ENCODE measurements around the gene SWSAP1. TPM values are rescaled to one million over a fixed set of nuclear protein-coding genes. Genes with fewer than 3 reads are reported as not detected.

SWSAP1 gene
- total and polyA plus RNA-seq, 2 experiments from 2014 or later: 2.1 to 6.1 TPM

GRCh38 chr19:11342429-11342828, 32.0 kb upstream of the SWSAP1 start:
- no peak for TF ChIP-seq POLR2AphosphoS5 (IDR thresholded peaks at IDR 0.05; ENCODE audit: low read depth)
- TF ChIP-seq, protein P1, sequence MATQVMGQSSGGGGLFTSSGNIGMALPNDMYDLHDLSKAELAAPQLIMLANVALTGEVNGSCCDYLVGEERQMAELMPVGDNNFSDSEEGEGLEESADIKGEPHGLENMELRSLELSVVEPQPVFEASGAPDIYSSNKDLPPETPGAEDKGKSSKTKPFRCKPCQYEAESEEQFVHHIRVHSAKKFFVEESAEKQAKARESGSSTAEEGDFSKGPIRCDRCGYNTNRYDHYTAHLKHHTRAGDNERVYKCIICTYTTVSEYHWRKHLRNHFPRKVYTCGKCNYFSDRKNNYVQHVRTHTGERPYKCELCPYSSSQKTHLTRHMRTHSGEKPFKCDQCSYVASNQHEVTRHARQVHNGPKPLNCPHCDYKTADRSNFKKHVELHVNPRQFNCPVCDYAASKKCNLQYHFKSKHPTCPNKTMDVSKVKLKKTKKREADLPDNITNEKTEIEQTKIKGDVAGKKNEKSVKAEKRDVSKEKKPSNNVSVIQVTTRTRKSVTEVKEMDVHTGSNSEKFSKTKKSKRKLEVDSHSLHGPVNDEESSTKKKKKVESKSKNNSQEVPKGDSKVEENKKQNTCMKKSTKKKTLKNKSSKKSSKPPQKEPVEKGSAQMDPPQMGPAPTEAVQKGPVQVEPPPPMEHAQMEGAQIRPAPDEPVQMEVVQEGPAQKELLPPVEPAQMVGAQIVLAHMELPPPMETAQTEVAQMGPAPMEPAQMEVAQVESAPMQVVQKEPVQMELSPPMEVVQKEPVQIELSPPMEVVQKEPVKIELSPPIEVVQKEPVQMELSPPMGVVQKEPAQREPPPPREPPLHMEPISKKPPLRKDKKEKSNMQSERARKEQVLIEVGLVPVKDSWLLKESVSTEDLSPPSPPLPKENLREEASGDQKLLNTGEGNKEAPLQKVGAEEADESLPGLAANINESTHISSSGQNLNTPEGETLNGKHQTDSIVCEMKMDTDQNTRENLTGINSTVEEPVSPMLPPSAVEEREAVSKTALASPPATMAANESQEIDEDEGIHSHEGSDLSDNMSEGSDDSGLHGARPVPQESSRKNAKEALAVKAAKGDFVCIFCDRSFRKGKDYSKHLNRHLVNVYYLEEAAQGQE (IDR thresholded peaks at IDR 0.05; ENCODE audit: unreplicated experiment): no peak
- TF ChIP-seq, protein P2, sequence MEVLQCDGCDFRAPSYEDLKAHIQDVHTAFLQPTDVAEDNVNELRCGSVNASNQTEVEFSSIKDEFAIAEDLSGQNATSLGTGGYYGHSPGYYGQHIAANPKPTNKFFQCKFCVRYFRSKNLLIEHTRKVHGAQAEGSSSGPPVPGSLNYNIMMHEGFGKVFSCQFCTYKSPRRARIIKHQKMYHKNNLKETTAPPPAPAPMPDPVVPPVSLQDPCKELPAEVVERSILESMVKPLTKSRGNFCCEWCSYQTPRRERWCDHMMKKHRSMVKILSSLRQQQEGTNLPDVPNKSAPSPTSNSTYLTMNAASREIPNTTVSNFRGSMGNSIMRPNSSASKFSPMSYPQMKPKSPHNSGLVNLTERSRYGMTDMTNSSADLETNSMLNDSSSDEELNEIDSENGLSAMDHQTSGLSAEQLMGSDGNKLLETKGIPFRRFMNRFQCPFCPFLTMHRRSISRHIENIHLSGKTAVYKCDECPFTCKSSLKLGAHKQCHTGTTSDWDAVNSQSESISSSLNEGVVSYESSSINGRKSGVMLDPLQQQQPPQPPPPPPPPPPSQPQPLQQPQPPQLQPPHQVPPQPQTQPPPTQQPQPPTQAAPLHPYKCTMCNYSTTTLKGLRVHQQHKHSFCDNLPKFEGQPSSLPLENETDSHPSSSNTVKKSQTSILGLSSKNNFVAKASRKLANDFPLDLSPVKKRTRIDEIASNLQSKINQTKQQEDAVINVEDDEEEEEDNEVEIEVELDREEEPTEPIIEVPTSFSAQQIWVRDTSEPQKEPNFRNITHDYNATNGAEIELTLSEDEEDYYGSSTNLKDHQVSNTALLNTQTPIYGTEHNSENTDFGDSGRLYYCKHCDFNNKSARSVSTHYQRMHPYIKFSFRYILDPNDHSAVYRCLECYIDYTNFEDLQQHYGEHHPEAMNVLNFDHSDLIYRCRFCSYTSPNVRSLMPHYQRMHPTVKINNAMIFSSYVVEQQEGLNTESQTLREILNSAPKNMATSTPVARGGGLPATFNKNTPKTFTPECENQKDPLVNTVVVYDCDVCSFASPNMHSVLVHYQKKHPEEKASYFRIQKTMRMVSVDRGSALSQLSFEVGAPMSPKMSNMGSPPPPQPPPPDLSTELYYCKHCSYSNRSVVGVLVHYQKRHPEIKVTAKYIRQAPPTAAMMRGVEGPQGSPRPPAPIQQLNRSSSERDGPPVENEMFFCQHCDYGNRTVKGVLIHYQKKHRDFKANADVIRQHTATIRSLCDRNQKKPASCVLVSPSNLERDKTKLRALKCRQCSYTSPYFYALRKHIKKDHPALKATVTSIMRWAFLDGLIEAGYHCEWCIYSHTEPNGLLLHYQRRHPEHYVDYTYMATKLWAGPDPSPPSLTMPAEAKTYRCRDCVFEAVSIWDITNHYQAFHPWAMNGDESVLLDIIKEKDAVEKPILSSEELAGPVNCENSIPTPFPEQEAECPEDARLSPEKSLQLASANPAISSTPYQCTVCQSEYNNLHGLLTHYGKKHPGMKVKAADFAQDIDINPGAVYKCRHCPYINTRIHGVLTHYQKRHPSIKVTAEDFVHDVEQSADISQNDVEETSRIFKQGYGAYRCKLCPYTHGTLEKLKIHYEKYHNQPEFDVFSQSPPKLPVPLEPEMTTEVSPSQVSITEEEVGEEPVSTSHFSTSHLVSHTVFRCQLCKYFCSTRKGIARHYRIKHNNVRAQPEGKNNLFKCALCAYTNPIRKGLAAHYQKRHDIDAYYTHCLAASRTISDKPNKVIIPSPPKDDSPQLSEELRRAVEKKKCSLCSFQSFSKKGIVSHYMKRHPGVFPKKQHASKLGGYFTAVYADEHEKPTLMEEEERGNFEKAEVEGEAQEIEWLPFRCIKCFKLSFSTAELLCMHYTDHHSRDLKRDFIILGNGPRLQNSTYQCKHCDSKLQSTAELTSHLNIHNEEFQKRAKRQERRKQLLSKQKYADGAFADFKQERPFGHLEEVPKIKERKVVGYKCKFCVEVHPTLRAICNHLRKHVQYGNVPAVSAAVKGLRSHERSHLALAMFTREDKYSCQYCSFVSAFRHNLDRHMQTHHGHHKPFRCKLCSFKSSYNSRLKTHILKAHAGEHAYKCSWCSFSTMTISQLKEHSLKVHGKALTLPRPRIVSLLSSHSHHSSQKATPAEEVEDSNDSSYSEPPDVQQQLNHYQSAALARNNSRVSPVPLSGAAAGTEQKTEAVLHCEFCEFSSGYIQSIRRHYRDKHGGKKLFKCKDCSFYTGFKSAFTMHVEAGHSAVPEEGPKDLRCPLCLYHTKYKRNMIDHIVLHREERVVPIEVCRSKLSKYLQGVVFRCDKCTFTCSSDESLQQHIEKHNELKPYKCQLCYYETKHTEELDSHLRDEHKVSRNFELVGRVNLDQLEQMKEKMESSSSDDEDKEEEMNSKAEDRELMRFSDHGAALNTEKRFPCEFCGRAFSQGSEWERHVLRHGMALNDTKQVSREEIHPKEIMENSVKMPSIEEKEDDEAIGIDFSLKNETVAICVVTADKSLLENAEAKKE (CRISPR knock-in tag; IDR thresholded peaks at IDR 0.05): no peak
- TF ChIP-seq, protein P3, sequence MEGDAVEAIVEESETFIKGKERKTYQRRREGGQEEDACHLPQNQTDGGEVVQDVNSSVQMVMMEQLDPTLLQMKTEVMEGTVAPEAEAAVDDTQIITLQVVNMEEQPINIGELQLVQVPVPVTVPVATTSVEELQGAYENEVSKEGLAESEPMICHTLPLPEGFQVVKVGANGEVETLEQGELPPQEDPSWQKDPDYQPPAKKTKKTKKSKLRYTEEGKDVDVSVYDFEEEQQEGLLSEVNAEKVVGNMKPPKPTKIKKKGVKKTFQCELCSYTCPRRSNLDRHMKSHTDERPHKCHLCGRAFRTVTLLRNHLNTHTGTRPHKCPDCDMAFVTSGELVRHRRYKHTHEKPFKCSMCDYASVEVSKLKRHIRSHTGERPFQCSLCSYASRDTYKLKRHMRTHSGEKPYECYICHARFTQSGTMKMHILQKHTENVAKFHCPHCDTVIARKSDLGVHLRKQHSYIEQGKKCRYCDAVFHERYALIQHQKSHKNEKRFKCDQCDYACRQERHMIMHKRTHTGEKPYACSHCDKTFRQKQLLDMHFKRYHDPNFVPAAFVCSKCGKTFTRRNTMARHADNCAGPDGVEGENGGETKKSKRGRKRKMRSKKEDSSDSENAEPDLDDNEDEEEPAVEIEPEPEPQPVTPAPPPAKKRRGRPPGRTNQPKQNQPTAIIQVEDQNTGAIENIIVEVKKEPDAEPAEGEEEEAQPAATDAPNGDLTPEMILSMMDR (conservative IDR thresholded peaks at IDR 0.05; ENCODE audit: low read depth in 2 of 2): no peak
- TF ChIP-seq NANOG (IDR thresholded peaks at IDR 0.05; ENCODE audit: borderline replicate concordance): no peak
- no peak for TF ChIP-seq STAT1 (IDR thresholded peaks at IDR 0.05; ENCODE audit: unreplicated experiment)
- TF ChIP-seq EZH2phosphoT487 (IDR thresholded peaks at IDR 0.05; ENCODE audit: unreplicated experiment): no peak
- TF ChIP-seq CREB1 (CRISPR knock-in tag; IDR thresholded peaks at IDR 0.05; ENCODE audit: low read depth): no peak
- TF ChIP-seq, protein P4, sequence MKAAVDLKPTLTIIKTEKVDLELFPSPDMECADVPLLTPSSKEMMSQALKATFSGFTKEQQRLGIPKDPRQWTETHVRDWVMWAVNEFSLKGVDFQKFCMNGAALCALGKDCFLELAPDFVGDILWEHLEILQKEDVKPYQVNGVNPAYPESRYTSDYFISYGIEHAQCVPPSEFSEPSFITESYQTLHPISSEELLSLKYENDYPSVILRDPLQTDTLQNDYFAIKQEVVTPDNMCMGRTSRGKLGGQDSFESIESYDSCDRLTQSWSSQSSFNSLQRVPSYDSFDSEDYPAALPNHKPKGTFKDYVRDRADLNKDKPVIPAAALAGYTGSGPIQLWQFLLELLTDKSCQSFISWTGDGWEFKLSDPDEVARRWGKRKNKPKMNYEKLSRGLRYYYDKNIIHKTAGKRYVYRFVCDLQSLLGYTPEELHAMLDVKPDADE (IDR thresholded peaks at IDR 0.05): no peak
- no peak for TF ChIP-seq ZNF331 (CRISPR knock-in tag; IDR thresholded peaks at IDR 0.05; ENCODE audit: low read depth)
- TF ChIP-seq ZNF114 (CRISPR knock-in tag; IDR thresholded peaks at IDR 0.05): no peak
- TF ChIP-seq JUNB (IDR thresholded peaks at IDR 0.05; ENCODE audit: unreplicated experiment): no peak
- TF ChIP-seq EZH2 (IDR thresholded peaks at IDR 0.05; ENCODE audit: low read depth, unreplicated experiment): no peak
- peaks cover 29% of the 10 kb centered on the region for H3K27me3 Mint-ChIP-seq (ENCODE audit: insufficient read depth, low read depth, poor library complexity)
- H3K4me1 Mint-ChIP-seq: peaks cover 20% of the 10 kb centered on the region
- H3K4me3 ChIP-seq: no peak overlapping the region
- peaks cover 8% of the 10 kb centered on the region; the same call in 1 of the 2 replicates for H3K4me1 ChIP-seq (ENCODE audit: insufficient read depth)
- no peak overlapping the region for H3K4me3 Mint-ChIP-seq
- no peak overlapping the region for H3K27ac ChIP-seq (ENCODE audit: low read depth)
- no peaks in the 10 kb centered on the region for H3K79me2 ChIP-seq (replicated peaks; ENCODE audit: insufficient read depth)
- H3K9me2 ChIP-seq (ENCODE audit: insufficient read depth): no peaks in the 10 kb centered on the region
- H3K27me3 ChIP-seq (ENCODE audit: insufficient read depth): no peaks in the 10 kb centered on the region
- H3K27ac Mint-ChIP-seq: no peak overlapping the region
- H3K36me3 ChIP-seq (ENCODE audit: insufficient read depth): no peaks in the 10 kb centered on the region
- peaks cover 16% of the 10 kb centered on the region for H3K36me3 Mint-ChIP-seq (ENCODE audit: low read depth)
- no peak overlapping the region for H2AFZ ChIP-seq
- 0 out of 2 replicates have a peak, but pooled peaks cover 3% of the 10 kb centered on the region for H3F3A ChIP-seq (replicated peaks; ENCODE audit: low read depth)
- ATAC-seq (no peak), DNase-seq (ENCODE audit: low spot score) (no peak)
- H4K20me1 ChIP-seq (replicated peaks; ENCODE audit: insufficient read depth): no peaks in the 10 kb centered on the region; the same call in 1 of the 2 replicates
- H3K9me3 Mint-ChIP-seq: no peaks in the 10 kb centered on the region
- H3K4me2 ChIP-seq: no peak overlapping the region

All from GM23338 (cell line).